Fibroblast of skin of back (primary cell): ENCODE results near the gene WDR6.

Experiments
- DNase-seq: peaks from one replicate; pipeline ENCODE4 v3.0.0-alpha.2; 2013

The WDR6 gene

DNA sequence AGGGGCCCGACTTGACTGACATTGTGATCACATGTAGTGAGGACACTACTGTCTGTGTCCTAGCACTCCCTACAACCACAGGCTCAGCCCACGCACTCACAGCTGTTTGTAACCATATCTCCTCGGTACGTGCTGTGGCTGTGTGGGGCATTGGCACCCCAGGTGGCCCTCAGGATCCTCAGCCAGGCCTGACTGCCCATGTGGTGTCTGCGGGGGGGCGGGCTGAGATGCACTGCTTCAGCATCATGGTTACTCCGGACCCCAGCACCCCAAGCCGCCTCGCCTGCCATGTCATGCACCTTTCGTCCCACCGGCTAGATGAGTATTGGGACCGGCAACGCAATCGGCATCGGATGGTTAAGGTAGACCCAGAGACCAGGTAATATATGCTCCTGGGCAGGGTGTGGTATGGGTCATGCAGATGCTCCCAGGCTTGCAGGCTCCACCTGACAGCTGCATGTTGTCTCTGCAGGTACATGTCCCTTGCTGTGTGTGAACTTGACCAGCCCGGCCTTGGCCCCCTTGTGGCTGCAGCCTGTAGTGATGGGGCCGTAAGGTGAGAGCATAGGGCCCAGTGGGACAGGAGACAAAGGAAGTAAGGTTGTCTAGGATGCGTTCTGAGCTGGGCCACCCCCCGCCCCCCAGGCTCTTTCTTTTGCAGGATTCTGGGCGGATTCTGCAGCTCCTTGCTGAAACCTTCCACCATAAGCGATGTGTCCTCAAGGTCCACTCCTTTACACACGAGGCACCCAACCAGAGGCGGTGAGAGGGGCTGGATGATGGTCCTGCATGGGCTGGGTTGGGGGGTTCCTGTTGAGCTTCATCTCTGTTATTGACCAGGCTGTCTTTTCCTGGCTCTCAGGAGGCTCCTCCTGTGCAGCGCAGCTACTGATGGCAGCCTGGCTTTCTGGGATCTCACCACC, 6.8 kb downstream of the WDR6 start:
- peak; percentile 26 for DNase-seq

DNA sequence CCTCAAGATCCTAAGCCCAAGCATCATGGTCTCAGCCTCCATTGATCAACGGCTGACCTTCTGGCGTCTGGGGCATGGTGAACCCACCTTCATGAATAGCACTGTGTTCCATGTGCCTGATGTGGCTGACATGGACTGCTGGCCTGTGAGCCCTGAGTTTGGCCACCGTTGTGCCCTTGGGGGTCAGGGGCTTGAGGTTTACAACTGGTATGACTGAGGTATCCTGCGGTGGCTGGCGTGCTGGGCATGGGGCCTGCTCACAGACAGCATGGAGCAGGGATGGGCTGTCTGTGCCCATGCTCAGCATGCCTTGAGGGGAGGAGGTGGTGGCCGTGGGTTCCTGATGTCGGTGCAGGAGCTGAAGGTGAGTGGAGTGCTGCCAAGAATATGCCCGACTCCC, 7.9 kb downstream of the WDR6 start:
- DNase-seq = no peak

DNA sequence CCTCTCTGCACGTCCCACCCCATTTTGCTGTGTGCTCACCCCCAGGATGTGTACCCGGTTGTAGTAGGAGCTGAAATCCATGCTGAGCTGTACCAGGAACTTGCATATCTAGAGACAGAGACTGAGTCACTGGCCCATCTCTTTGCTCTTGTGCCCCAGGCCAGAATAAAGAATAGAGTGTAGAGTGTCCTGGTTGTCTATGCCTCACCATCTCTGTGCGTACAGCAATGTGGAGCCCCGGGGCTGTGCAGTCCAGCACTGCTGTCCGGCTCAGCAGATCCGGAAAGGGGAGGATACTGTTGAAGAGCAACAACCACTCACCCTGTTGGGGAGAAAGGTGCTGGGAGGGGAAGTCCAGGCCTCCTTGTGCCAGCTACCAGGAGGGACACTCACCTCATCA, 8.6 kb downstream of the WDR6 start:
- no peak for DNase-seq

DNA sequence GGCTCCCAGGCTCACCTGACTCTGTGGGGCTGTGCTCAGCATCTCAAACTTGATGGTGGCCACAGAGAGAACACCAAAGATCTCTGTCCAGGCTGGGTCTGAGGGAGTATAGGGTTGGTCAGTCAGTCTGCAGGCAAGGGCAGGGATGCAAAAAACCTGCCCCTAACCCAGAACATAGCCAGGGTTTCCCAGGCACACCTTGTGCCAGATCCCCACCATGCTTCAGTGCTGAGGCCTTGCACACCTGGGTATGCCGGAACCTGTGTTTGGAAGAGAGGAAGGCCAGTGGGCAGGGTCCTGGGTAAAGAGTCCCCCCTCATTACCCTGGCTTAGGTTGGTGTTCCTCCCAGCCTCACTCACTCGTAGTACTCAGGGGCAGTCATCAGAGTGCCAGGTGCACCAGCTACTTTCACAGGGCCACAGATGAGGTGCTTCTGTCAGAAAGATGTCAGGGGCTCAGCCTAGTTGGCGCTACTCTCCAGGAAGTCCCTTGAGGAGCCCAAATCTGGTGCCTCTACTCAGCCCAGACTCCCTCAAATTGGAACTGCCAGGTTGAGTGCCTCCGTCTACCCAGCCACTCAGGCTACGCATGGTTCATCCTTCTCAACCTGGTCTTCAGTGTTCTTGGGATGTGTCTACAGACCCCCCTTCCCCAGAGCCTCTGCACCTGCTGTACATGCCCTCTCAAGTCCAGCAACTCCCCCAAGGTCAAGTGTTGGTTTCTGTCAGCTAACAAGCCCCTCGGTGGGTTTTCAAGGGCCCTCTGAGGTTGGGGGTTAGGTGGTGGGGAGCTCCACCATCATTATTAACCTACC, 9.4 kb downstream of the WDR6 start:
- no peak for DNase-seq

DNA sequence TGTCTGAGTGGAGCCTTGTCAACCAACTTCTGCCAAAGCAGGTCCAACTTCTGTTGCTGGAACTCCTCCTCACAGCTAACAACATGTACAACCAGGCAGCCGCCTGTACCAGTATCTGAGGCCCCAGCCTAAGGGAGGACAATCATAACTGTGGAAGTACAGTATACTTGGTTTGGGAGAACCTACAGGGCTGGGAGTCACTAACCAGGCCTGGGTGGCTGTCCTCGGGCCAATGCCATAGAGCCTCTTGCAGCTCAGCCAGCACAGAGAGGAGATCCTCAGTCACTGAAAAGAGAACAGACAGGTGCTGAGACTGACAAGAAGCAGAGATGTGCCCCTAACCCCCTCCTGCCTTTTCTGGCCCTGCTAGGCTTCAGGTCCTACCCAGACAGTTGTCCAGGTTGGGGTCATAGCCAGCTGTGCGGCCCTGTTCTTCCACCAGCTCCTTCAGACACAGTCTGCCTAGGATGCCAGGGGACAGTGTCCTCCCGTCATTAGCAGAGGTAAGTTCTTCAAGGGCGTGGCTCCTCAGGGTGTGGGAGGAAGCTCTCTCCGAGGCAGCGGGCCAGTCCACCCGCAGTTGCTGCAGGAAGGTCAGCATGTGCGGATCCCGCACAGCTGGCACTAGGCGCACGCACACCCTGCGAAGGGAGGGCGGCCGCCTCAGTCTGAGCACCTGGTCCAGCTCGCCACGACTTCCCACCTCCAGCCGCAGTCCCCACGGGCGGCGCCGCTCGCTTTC, 10.2 kb downstream of the WDR6 start:
- DNase-seq = no peak

DNA sequence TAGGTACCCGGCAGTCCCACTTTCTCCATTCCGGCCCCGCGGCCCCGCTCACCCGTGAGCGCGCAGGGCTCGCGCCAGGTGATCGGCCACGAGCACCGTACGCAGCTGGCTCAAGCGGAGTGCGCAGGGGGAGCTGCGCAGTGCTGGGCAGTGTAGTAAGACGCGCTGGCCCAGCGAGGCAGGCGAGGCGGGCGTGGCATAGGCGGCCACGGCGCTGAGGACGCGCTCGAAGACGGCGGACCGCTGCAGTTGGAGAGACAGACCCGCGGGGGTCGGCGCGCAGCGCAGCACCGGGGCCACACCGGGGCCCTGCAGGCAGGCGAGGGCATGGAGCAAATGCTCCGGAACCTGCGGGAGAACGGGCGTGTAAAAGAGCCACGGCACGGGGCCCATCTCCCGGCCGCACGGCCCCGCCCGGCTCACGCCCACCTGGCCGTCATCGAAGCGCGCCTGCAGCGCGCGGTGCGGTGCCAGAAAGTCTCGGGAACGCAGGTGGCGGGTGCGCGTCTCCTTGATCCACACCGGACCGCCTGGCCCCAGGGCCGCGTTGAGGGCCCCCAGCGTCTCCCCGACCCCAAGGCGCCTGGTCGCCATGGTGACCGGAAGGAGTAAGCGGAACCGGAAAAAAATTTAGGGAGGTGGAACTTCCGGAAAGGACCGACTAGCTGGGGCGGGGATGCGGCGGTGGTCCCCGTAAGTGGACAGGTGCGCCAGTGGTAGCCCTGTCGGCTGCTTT, 10.9 kb downstream of the WDR6 start, which contains the start of gene DALRD3:
Gene DALRD3 (minus strand): TSS at position 610 of the 736 bp plus-strand sequence. CDS start 16 bp downstream, at position 594.
- peak; percentile 65 for DNase-seq

DNA sequence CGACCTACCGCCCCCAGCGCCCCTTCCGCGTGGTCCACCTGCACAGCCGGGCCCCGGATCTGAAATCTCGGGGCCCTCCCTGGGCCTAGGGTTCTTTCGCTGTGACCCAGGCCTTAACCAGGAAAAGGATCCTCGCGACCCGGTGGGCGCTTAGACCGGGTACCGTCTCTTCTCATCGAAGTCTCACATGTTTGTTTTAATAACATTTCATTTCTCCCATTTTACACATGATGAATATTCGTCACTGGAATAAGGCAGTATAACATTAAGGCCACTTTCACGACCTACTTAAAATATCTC, 11.5 kb downstream of the WDR6 start:
- DNase-seq = no peak

DNA sequence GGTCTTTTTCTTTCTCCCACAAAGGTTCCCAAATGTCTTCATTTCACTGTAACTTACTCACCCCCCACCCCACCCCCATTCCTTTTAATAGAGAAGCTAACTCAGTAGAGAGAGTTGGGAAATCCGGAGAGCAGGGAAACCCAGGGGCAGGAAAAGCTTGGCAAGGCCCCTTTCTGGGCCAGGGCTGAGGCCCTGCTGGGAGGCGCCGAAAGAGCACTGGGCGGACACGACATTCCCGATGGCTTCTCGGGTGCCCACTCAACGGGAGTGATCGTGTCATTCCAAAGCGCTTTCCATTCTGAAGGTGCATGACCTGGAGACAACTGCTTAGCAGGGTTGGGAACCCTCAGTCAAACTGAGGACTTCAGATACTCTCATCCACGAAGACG, 12.7 kb downstream of the WDR6 start:
- DNase-seq = no peak

DNA sequence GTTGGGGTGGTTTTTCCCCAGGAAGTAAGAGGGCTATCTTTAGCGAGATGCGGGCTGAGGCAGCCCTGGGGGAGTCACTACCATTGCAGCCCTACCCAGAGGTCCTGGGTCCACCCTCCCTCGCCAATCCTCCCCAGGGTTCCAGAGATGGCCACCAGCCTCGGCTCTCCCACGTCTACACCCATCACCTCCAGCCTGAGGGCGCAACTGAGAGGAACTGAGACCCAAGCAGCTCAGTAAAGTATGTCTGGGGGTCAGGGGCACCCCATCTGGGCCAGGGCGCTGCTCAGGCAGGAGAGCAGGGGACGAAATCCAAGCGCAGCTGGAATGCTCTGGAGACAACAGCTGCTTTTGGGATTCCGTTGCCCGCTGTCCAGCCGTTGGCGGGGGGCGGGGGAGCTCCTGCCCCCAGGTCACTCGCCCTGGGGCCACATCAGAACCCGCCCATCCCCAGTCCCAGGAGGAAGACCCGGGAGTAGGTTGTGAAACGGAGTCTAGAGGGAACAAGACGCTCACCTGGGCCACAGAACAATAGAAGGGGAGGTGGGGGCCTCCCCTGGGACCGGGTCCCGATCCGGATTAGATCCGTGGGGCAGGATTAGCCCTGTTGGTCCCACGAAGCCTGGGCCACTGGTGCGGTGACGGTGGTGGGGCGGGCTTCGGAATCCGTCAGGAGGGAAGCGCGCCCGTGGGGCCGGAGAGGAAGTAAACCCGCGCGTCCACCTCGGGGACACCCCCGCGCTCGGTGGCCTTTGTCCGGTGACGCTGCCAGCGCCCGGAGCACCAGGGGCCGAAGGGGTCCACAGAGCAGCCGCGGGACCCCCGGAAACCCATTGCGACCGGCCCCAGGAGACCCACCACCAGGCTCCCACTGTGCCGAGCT, 13.4 kb downstream of the WDR6 start:
- DNase-seq = no peak

DNA sequence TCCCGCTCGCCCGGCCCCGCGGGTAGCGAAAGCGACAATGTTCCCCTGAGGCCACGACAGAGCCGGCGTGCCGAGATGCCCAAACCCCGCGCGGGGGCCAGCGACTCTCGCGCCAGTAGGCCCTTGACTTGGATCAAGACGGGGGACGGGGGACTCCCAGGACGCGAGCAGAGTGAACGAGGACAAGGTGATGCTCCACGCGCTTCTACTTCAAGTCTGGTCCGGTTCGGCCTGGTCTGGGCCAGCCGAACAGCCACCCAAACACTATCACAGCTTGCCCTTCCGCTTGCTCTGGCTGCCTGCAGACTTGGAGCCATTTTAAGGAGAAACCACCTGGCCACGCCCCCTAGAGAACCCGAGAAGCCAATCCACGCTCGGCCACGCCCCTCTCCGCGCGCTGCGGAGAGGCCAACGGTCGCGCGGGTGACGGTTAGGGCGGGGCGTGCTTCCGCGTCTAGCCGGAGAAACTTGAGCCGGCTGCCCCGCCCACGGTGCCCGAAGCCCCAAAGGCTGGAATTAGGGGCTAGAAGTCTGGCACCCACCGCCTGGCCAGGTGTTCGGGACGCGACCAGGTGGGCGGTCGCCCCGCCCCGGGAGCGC, 14.1 kb downstream of the WDR6 start:
- DNase-seq = peak; percentile 97

DNA sequence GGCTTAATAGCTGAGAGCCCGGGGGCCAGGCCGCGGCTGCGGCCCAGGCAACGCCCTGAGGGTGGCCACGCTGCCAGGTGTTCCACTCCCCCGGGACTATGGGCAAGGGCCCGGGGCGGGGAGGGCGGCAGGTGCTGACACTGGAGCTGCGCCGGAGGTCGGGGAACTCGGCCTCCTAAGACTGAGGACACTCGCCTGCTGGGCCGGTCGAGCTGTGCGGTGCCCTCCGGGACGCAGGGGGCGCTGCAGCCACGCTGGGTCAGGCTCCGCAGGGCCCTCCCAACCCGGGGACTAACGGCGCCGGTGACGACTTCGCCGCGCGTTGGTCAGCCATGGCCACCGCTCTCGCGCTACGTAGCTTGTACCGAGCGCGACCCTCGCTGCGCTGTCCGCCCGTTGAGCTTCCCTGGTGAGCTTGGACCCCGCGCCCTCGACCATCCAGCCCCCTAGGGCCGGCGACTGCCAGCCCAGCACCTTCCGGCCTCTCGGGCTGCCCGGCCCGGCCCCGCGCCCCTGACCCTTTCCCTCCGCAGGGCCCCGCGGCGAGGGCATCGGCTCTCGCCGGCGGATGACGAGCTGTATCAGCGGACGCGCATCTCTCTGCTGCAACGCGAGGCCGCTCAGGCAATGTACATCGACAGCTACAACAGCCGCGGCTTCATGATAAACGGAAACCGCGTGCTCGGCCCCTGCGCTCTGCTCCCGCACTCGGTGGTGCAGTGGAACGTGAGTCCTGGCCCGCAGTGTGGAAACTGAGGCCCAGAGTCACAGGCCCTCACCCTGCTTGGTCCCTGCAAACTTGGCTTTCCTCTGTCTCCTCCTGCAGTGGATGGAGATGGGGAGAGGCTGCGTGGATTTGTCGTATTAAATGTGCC, 14.9 kb downstream of the WDR6 start, which contains the start of gene NDUFAF3:
Gene NDUFAF3 (plus strand): TSS at position 309 of the 875 bp plus-strand sequence. CDS start 24 bp downstream, at position 333.
- DNase-seq = peak; percentile 91

DNA sequence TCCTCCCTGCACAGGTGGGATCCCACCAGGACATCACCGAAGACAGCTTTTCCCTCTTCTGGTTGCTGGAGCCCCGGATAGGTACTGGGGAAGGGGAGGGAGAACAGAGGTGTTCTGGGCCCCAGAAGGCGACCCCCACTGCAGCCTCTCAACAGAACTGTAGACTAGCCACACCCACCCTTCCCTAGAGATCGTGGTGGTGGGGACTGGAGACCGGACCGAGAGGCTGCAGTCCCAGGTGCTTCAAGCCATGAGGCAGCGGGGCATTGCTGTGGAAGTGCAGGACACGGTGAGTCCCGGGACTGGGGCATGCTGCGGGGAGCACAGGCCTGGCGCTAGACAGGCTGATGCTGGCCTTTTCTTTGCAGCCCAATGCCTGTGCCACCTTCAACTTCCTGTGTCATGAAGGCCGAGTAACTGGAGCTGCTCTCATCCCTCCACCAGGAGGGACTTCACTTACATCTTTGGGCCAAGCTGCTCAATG, 15.5 kb downstream of the WDR6 start:
- no peak for DNase-seq

DNA sequence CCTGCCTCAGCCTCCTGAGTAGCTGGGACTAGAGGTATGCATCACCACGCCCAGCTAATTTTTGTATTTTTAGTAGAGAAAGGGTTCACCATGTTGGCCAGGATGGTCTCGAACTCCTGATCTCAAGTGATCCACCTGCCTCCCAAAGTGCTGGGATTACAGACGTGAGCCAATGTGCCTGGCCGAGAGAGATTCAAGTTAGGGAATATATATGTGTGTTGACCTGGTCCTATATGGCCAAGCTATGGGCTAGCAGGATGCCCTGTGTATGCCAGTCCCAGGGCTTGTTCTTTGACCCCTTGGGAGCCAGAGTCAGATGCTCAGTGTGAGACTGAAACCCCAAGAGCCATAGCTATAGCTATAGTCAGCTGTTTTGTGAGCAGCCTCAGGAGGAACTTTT, 16.6 kb downstream of the WDR6 start:
- no peak for DNase-seq

DNA sequence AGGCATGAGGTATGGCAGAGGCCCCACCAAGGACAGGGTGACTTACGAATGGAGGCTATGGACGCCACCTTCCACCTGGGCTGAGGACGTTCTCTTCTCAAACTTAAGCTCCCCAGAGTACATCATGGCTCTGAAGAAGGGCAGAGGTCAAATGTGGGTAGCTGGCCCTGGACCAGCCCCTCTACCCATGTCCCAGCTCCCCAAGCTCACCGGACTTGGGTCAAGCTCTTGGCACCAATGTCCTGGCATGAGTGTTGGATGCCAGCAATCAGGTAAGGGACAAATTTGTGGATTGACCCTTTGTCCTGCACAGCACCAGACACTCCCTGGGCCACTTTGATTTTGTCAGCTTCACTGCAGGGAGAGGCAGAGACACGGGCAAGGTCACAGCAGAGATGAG, 17.3 kb downstream of the WDR6 start:
- no peak for DNase-seq

DNA sequence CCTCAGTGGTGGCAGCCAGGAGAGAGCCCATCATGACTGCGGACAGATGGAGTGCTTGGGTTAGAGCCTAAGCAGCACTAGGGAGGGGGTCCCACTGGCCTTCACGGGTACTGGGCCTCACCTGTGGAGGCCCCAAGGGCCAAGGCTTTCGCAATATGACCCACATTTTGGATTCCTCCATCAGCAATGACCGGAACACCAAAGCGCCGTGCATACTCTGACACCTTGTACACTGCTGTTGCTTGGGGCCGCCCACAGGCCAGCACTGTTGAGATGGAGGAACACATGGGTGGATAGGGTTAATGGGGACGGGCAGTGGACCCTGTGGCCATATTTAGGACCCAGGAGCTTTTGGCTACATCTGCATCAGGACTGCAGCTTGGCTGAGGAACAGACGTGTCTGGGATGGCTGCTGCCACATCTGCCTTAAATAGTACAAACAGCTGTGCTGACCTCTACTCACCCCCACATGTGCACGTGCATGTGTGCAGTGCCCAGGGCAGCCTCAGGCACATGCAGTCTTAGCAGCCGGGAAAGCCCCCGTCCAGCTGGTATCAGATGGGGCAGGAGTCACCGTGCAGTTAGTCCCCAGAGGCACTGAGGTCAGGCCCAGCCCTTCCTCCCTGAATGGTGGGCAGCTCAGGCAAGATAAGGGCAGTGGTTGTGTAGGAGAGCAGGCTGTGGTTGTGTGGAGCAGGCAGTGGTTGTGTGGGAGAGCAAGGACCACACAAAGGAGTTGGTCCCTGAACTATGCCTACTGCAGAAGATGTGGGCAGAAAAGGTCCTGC, 18.0 kb downstream of the WDR6 start:
- DNase-seq = no peak

DNA sequence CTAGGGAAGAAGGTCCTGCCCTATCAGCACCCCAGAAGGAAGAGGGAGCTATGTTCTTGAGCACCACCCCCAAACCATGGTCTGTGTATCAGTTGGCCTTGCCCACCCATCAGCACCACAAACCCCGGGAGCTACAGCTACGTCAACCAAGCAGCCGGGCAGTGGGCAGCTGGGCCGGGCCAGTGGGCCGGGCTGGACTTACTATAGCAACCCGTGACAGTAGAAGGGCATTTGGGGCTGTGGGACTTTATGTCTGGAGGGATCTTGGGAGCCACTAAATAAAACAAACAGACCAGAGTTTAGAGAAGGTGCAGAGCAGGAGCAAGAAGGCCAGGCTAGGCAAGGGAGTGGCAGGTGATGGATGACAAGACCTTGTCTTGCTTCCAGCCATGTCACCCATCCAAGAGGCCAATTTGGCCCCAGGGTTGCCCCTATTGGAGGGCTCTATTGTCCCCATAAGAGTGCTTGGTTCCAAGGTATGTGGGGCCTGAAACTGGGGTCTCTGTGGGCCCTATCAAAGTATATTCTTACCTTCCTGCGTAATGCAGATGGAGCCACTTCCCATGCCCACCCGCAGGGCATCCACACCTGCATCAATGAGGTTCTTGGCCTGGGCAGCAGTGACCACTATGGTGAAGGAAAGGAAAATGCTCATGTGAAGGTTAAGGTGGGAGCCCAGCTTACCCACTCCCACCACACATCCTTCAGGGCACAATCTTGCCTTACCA, 18.8 kb downstream of the WDR6 start:
- no peak for DNase-seq

DNA sequence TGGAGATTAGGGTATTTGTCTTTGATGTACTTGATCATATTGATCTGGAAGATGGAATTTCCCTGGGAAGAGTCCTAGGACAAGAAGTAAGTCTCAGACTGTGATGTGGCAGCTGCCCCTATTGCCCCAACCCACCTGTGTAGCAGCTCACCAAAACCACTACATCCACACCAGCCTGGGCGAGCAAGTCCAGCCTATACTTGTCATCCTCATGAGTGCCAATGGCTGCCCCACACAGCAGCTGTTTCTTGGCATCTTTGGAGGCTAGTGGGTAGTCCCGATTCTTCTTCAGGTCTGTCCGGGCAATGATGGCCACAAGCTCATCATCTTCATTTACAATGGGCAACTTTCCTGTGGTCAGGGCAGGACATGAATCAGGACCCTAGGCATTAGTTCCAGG, 19.3 kb downstream of the WDR6 start:
- no peak for DNase-seq

DNA sequence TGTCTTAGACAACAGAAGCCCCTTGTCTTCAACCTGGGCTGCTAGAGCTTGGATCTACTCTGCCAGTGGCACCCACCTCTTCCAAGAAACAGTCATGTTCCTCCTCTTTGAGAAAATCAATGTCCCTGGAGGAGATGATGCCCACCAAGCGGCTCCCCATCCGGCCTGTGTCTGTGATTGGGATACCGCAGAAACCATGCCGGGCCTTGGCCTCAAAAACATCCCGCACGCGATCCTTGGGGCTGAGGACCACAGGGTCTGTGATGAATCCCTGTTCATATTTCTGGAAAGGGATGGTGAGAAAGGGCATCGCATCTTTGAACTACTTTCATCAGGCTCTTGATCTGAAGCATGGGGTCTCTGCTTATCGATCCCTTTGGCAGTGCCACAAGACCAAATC, 20.4 kb downstream of the WDR6 start:
- no peak for DNase-seq
